Fibroblast of lung (primary cell): ENCODE measurements around the gene MLST8. TPM values are rescaled to one million over a fixed set of nuclear protein-coding genes. Genes with fewer than 3 reads are reported as not detected.
"Not testable (repeated sequence)": the region's sequence is repeated elsewhere in the genome, so short reads cannot be mapped to it uniquely, and the experiment has no call there.

ENCODE experiments used
- DNase-seq, 2 donors: peaks; one replicate each; pipeline versions ENCODE4 v3.0.0 to v3.0.0-alpha.2; 2010; ENCODE audit warnings: low read depth in 2 of 2
- H2AFZ ChIP-seq: 2 replicates; pipeline ENCODE4 v1.5.1; 2012; ENCODE audit warnings: low read length, control low read depth, inconsistent platforms
- H3K27ac ChIP-seq: 2 replicates; pipeline ENCODE4 v1.5.1; 2011; ENCODE audit warnings: low read length, control low read depth; ENCODE audit not compliant: insufficient read depth
- H3K27me3 ChIP-seq: 2 replicates; pipeline ENCODE4 v1.5.1; 2011; ENCODE audit warnings: mild to moderate bottlenecking, low read length; ENCODE audit not compliant: control insufficient read depth, insufficient read depth
- H3K36me3 ChIP-seq: 2 replicates; pipeline ENCODE4 v1.5.1; 2011; ENCODE audit warnings: low read length; ENCODE audit not compliant: control insufficient read depth, insufficient read depth
- H3K4me1 ChIP-seq: 2 replicates; pipeline ENCODE4 v1.5.1; 2011; ENCODE audit warnings: low read length; ENCODE audit not compliant: control insufficient read depth, insufficient read depth; ENCODE audit errors: extremely low read depth
- H3K4me2 ChIP-seq: 2 replicates; pipeline ENCODE4 v1.5.1; 2011; ENCODE audit warnings: low read length, control low read depth; ENCODE audit not compliant: insufficient read depth; ENCODE audit errors: extremely low read depth
- H3K4me3 ChIP-seq, 4 experiments: fragments of 200-600 bp in 1 of 4; sonication (generic) in 1 of 4; replicated peaks in 1 of 4; 2 replicates each; pipeline ENCODE4 v1.5.1; 2011 to 2016; ENCODE audit warnings: low read length in 4 of 4, low read depth in 3 of 4, mild to moderate bottlenecking in 3 of 4, control low read depth in 2 of 4, inconsistent platforms in 1 of 4, mixed read lengths in 1 of 4; ENCODE audit not compliant: insufficient read depth in 1 of 4; ENCODE audit errors: control extremely low read depth in 1 of 4
- H3K79me2 ChIP-seq: 2 replicates; pipeline ENCODE4 v1.5.1; 2012; ENCODE audit warnings: mild to moderate bottlenecking, low read length, inconsistent platforms; ENCODE audit not compliant: control insufficient read depth, insufficient read depth
- H3K9ac ChIP-seq: 2 replicates; pipeline ENCODE4 v1.5.1; 2011; ENCODE audit warnings: mild to moderate bottlenecking, low read length, control low read depth; ENCODE audit not compliant: insufficient read depth
- H3K9me3 ChIP-seq: 2 replicates; pipeline ENCODE4 v1.5.1; 2012; ENCODE audit warnings: low read depth, low read length; ENCODE audit not compliant: control insufficient read depth, insufficient read depth
- H4K20me1 ChIP-seq: 2 replicates; pipeline ENCODE4 v1.5.1; 2011; ENCODE audit warnings: low read length; ENCODE audit not compliant: control insufficient read depth, insufficient read depth; ENCODE audit errors: extremely low read depth
- CTCF ChIP-seq, 2 donors: IDR thresholded peaks in 1 of 2; conservative IDR thresholded peaks in 1 of 2; 1 replicate in 1 of 2; 2 replicates in 1 of 2; pipeline ENCODE4 v1.5.1; 2011 to 2012; ENCODE audit warnings: low read length in 2 of 2, control low read depth in 1 of 2, inconsistent platforms in 1 of 2, low read depth in 1 of 2, mild to moderate bottlenecking in 1 of 2
- EZH2 ChIP-seq: IDR thresholded peaks from 2 replicates; pipeline ENCODE4 v1.5.1; 2012; ENCODE audit warnings: low read length, control low read depth, mild to moderate bottlenecking; ENCODE audit errors: missing control alignments
- polyA plus RNA-seq, 2 donors: library from polyadenylated mRNA; depleted of rRNA in 1 of 2; stranded (reverse) in 1 of 2; unstranded in 1 of 2; fragments of >200 nt; gene quantifications; 2 replicates each; pipeline ENCODE4 v1.2.1, GENCODE V29; 2011 to 2012; ENCODE audit warnings: missing spikeins in 1 of 2
- total RNA-seq: library from RNA; depleted of rRNA; stranded (reverse); fragments of >200 nt; gene quantifications from 2 replicates; pipeline ENCODE4 v1.2.1, GENCODE V29; 2014

Gene MLST8
- total and polyA plus RNA-seq, 2 donors (not counting 1 experiment from before 2014, with no cell fraction given): 16.8 to 30.9 TPM

- Histone ChIP-seq H4K20me1 (no peaks in the 10 kb centered on the region), H3K36me3 (peaks cover 36% of the 10 kb centered on the region), H3K79me2 (peaks cover 24% of the 10 kb centered on the region)
Observed at GRCh38 chr16:2257726-2258125, 52.5 kb downstream of the MLST8 start.

GRCh38 chr16:2258530-2258929, 53.3 kb downstream of the MLST8 start:
- not testable (repeated sequence) for H3K4me3 ChIP-seq, H3K27ac ChIP-seq, H3K27me3 ChIP-seq, H2AFZ ChIP-seq, DNase-seq, H3K9ac ChIP-seq, H3K4me1 ChIP-seq, H3K4me2 ChIP-seq, H3K9me3 ChIP-seq, H4K20me1 ChIP-seq
- peaks cover 32% of the 10 kb centered on the region for H3K79me2 ChIP-seq
- H3K36me3 ChIP-seq: peaks cover 31% of the 10 kb centered on the region

More at GRCh38 chr16:2257726-2258125, 52.5 kb downstream of the MLST8 start:
- Histone ChIP-seq H3K27ac (no peak overlapping the region), H3K4me3 (no peak overlapping the region), H3K4me1 (no peaks in the 10 kb centered on the region), H3K9me3 (no peaks in the 10 kb centered on the region), H3K27me3 (no peaks in the 10 kb centered on the region), H3K4me2 (no peak overlapping the region), H3K9ac (no peak overlapping the region), H2AFZ (no peak overlapping the region)
- no peak for DNase-seq
- no peak for TF ChIP-seq CTCF (conservative IDR thresholded peaks at IDR 0.05 in 1 of 2, IDR thresholded peaks at IDR 0.05 in 1 of 2; ENCODE audit: low read depth in 1 of 2, low read length in 2 of 2)
- TF ChIP-seq EZH2: no peak

Other genes with a start within 250 kb of the MLST8 start
- 149 TPM in 2 replicates for gene NDUFB10, start 245.9 kb upstream of the MLST8 start, total RNA-seq
- gene NDUFB10, start 245.9 kb upstream of the MLST8 start, polyA plus RNA-seq: 123 and 152 TPM in 2 replicates
- 2,596 and 3,027 TPM in 2 replicates for gene RPS2, start 240.6 kb upstream of the MLST8 start, total RNA-seq
- gene RPS2, start 240.6 kb upstream of the MLST8 start, polyA plus RNA-seq: 1,683 and 2,648 TPM in 2 replicates
- not detected in 2 replicates for gene RNF151, start 238.6 kb upstream of the MLST8 start, total RNA-seq
- not detected in 2 replicates for gene RNF151, start 238.6 kb upstream of the MLST8 start, polyA plus RNA-seq
- gene TBL3, start 233.4 kb upstream of the MLST8 start, total RNA-seq: 20.0 and 23.9 TPM in 2 replicates
- gene TBL3, start 233.4 kb upstream of the MLST8 start, polyA plus RNA-seq: 14.6 and 25.4 TPM in 2 replicates
- under 0.01 TPM in 1 of 2 replicates, not detected in the other for gene NOXO1, start 224.0 kb upstream of the MLST8 start, total RNA-seq
- gene NOXO1, start 224.0 kb upstream of the MLST8 start, polyA plus RNA-seq: 0.03 TPM in 2 replicates
- 13.1 and 13.2 TPM in 2 replicates for gene GFER, start 221.3 kb upstream of the MLST8 start, total RNA-seq
- 7.5 and 12.5 TPM in 2 replicates for gene GFER, start 221.3 kb upstream of the MLST8 start, polyA plus RNA-seq
- gene SYNGR3, start 215.5 kb upstream of the MLST8 start, total RNA-seq: 1.5 and 1.8 TPM in 2 replicates
- gene SYNGR3, start 215.5 kb upstream of the MLST8 start, polyA plus RNA-seq: 1.8 and 6.0 TPM in 2 replicates
- 10.8 and 18.8 TPM in 2 replicates for gene ZNF598, start 195.6 kb upstream of the MLST8 start, total RNA-seq
- gene ZNF598, start 195.6 kb upstream of the MLST8 start, polyA plus RNA-seq: 11.6 and 18.7 TPM in 2 replicates
- gene NPW, start 185.7 kb upstream of the MLST8 start, total RNA-seq: 0.26 and 0.99 TPM in 2 replicates
- 0.06 and 0.20 TPM in 2 replicates for gene NPW, start 185.7 kb upstream of the MLST8 start, polyA plus RNA-seq
- gene NHERF2, start 178.6 kb upstream of the MLST8 start, total RNA-seq: 16.9 and 21.5 TPM in 2 replicates
- 30.7 and 38.0 TPM in 2 replicates for gene NHERF2, start 178.6 kb upstream of the MLST8 start, polyA plus RNA-seq
- 34.7 and 44.4 TPM in 2 replicates for gene NTHL1, start 157.6 kb upstream of the MLST8 start, total RNA-seq
- gene NTHL1, start 157.6 kb upstream of the MLST8 start, polyA plus RNA-seq: 8.4 and 9.2 TPM in 2 replicates
- 35.7 and 46.6 TPM in 2 replicates for gene TSC2, start 157.5 kb upstream of the MLST8 start, total RNA-seq
- gene TSC2, start 157.5 kb upstream of the MLST8 start, polyA plus RNA-seq: 24.5 and 39.6 TPM in 2 replicates
- gene PKD1, start 69.6 kb upstream of the MLST8 start, total RNA-seq: 120 and 199 TPM in 2 replicates
- gene PKD1, start 69.6 kb upstream of the MLST8 start, polyA plus RNA-seq: 15.2 and 16.3 TPM in 2 replicates
- gene RAB26, start 56.8 kb upstream of the MLST8 start, total RNA-seq: 0.51 and 2.0 TPM in 2 replicates
- 0.43 and 1.3 TPM in 2 replicates for gene RAB26, start 56.8 kb upstream of the MLST8 start, polyA plus RNA-seq
- gene TRAF7, start 49.7 kb upstream of the MLST8 start, total RNA-seq: 52.1 and 60.3 TPM in 2 replicates
- gene TRAF7, start 49.7 kb upstream of the MLST8 start, polyA plus RNA-seq: 38.7 and 44.4 TPM in 2 replicates
- 0.17 and 0.26 TPM in 2 replicates for gene CASKIN1, start 8.8 kb upstream of the MLST8 start, total RNA-seq
- 0.01 TPM in 1 of 2 replicates, not detected in the other for gene CASKIN1, start 8.8 kb upstream of the MLST8 start, polyA plus RNA-seq
- 1.3 and 1.5 TPM in 2 replicates for gene BRICD5, start 5.4 kb downstream of the MLST8 start, total RNA-seq
- gene BRICD5, start 5.4 kb downstream of the MLST8 start, polyA plus RNA-seq: 0.23 and 0.33 TPM in 2 replicates
- gene PGP, start 9.4 kb downstream of the MLST8 start, total RNA-seq: 5.6 and 9.6 TPM in 2 replicates
- gene PGP, start 9.4 kb downstream of the MLST8 start, polyA plus RNA-seq: 4.2 and 6.5 TPM in 2 replicates
- 24.9 and 31.2 TPM in 2 replicates for gene E4F1, start 18.1 kb downstream of the MLST8 start, total RNA-seq
- 6.7 and 7.8 TPM in 2 replicates for gene E4F1, start 18.1 kb downstream of the MLST8 start, polyA plus RNA-seq
- gene DNASE1L2, start 31.0 kb downstream of the MLST8 start, total RNA-seq: 0.77 and 0.99 TPM in 2 replicates
- gene DNASE1L2, start 31.0 kb downstream of the MLST8 start, polyA plus RNA-seq: 0.34 and 0.40 TPM in 2 replicates
- 35.8 and 40.3 TPM in 2 replicates for gene ECI1, start 46.1 kb downstream of the MLST8 start, total RNA-seq
- gene ECI1, start 46.1 kb downstream of the MLST8 start, polyA plus RNA-seq: 18.6 and 18.8 TPM in 2 replicates
- gene RNPS1, start 62.7 kb downstream of the MLST8 start, total RNA-seq: 38.1 and 44.9 TPM in 2 replicates
- 115 and 194 TPM in 2 replicates for gene RNPS1, start 62.7 kb downstream of the MLST8 start, polyA plus RNA-seq
- 1.5 and 6.1 TPM in 2 replicates for gene ABCA3, start 135.3 kb downstream of the MLST8 start, total RNA-seq
- gene ABCA3, start 135.3 kb downstream of the MLST8 start, polyA plus RNA-seq: 1.7 and 3.2 TPM in 2 replicates
- 3.6 and 7.3 TPM in 2 replicates for gene CCNF, start 224.0 kb downstream of the MLST8 start, total RNA-seq
- gene CCNF, start 224.0 kb downstream of the MLST8 start, polyA plus RNA-seq: 3.8 and 11.8 TPM in 2 replicates